Activated T-helper 1 cell treated with anti-CD3 and anti-CD28 coated beads, Interleukin-2, amount 50 U/mL, for 16 hours (primary cell): ENCODE results near the gene DCLK1.

Experiments
- DNase-seq, 2 donors: peaks; one replicate each; pipeline ENCODE4 v3.0.0-alpha.2; 2020; ENCODE audit warnings: low read depth in 1 of 2, low spot score in 1 of 2

DCLK1 gene

DNA sequence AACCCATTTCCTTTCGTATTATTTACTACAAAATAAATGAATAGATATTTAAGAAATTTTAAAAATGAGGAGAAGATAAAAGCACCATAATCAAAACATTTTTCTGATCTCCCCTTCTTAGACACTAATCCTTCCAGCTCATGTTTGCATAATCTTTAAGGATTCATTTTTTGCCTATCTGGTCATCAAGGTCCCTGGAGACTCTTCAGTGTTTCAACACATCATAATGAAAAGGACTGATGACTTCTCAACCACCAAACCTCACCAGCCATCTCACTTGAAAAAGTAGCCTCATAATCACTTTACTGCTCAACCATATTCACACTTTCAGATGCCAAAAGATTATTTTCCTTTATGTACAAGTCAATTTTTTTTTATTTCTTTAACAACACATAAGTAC lies 80.1 kb downstream of the DCLK1 start:
- DNase-seq = no peak

DNA sequence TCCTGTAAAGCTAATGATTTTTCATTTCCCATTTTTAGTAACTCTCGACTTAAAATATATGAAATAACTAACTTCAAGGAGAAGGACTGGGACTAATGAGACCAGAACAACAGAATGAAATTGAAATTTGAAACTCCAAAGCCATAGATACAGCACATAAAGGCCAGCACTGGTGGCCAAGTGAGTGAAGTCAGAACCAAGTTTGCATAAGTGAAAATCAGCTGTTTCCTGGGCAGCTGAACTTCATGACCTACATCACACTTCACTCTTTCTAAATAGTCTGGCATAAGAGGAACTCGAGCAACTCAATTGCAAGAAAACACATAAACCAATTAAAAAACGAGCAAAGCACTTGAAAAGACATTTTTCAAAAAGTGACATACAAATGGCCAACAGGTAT lies 84.5 kb downstream of the DCLK1 start:
- no peak for DNase-seq

DNA sequence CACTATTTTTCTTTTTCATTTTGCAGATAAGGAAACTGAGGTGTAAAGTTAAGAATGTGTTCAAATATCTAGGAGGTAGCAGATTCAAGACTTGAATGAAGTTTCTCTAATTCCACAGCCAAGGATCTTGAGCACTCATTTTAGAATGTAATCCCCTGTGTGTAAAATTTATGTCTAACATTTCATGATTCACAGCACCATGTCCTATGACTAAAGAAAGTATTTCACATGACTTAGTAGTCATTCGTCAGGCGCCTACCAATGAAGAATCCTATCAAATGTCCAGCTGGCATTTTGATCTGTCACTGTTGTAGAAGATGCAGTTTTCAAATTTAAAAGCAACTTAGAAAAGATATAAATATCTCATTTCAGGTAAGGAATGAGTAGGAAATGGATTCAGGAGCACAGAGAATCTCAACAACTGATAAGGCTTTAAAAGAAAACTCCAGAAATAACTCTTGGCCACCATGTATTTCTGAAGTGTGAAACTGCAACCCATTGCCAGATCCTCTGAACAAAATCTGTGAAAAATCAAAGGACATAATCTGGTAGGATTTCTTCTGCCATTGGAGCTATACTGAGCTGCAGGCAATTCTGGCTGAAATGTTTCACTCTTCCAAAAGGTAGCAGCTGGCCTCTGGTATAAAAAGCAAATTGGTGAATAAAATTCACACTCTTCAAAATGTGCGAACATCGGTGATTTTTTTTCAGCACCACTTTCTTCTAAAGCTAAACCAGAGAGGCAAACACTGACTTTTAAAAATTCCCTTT lies 92.2 kb downstream of the DCLK1 start:
- DNase-seq = no peak

DNA sequence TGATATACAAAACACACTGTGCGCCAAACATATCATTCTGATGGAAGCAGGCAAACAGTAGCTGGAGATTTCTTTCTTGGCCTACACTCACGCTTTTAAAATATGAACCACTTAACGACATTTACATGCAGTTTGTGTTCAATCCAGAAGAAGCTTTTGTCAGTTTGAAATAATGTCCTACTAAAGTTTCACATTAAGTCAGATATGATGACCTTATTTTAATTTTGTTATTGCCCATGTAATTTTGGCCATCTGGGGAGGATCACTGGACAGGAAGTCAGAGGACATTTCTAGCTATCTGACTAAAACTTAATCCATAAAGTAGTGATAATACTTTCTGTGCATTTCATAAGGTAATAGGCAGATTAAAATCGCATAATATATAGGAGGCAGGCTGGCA lies 98.1 kb downstream of the DCLK1 start:
- DNase-seq = no peak

DNA sequence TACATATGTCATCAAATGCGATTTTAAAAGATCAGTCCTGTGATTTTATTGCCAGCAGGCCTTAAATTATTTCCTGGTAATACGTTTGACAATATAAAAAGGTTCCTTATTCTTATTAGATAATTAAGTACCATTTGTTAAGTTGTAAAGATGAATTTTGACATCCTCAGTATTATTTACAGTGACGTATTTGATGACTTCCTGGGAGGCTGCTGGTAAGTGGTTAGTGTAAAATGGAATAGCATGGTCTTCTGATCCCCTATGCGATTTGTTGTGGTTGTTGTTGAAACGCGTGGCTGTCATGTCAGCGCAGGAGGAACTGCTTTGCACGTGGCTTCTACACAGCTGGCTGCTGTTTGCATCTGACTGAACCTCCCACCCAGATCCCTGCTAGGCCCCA lies 99.7 kb downstream of the DCLK1 start:
- DNase-seq = no peak

DNA sequence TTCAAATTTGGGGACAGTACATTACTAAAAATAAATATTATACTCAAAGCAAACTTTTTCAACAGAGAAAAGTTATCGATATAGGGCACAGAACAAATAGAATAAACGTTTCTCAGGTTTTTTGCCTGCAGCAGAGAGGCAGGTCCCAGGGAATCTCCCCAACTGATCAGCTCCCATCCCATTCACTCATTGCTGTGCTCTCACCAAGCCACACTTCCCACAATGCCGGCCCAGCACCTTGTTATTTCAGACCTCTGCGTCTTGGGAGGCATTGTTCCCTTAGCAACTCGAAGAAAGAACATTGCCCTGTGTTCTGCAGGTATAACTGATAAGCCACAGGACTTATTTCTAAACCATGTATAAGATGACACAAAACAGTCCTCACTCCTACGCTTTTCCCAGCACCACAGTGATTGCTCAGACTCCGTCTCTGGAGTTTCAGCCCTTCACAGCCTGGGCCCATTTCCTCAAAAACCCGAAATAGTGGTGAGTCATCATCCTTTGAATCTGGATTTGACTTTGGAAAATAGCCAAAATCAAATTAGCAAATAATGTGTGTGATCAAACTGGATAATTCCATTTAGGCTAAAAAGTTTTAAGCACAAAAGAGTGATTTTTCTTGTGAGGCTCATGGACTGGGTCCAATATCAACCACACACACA lies 100.4 kb downstream of the DCLK1 start:
- DNase-seq = no peak

DNA sequence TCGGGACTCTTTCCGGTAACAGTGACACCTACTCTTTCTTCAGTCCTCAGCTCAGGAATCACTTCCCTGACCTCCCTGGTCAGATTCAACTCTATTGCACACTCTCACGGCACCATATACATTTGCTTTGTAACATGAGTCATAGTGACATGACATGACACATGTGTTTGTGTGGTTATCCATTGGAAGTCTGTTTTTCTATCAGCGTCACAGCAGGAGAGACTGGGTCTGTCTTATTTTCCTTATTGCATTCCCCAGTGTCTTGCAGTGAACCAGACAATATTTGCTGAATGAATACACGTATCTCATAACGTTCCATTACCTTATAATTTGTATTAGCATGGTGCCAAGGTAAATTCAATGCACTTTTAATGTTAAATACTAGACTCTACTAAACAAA lies 102.0 kb downstream of the DCLK1 start:
- no peak for DNase-seq

DNA sequence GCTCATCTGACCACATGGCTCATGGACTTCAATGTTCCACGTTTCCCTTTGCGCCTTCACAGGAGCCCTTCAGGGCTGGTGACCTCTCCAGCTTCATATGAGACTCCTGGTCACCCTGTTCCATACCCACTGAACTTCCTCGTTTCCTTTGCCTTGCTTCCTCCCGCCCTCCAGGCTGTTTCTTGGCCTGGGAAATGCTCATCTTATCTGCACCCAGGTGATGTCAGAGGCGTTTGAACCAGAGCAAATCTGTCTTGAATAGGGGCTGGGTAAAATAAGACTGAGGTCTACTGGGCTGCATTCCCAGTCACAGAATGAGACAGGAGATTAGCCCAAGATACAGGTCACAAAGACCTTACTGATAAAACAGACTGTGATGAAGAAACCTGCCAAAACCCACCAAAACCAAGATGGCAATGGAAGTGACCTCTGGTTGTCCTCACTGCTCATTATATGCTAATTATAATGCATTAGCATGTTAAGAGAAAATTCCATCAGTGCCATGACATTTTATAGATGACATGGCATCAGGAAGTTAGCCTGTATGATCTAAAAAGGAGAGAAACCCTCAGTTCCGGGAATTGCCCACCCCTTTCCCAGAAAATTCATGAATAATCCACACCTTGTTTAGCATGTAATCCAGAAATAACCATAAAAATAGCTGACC lies 102.7 kb downstream of the DCLK1 start:
- no peak for DNase-seq

DNA sequence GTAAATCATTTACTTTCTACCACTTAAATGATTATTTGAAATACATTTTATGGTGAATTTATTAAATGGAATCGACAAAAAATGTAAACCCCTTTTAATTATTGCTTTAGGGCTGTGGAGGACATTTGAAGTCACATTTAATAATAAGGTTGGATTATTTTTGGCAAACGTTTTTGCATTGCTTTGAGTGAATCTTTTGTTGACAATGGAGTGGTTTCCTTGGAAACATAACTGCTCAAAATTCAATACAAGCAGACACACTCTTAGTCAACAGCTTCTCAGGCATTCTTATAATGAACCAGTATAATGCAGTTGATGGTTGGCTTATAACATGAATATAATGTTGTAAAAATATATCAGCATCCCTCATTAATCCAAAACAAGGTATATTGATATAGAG lies 104.7 kb downstream of the DCLK1 start:
- no peak for DNase-seq

DNA sequence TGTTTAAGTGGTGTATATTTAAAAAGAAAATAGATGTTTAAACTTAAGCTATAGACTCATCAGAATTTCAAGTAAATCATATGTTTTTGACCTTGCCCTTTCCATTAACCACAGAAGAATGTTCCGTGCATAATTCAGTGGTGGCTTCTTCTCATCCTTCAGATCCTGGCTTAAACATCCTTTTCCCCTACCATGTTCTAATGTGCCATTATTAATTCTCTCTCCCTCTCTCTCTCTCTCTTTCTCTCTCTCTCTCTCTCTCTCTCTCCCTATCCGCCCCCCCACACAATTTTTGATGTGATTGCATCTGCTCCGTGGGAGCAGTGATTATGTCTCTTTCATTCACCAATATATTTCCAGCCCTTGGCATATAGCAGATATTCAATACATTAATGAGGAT lies 116.4 kb downstream of the DCLK1 start:
- no peak for DNase-seq

DNA sequence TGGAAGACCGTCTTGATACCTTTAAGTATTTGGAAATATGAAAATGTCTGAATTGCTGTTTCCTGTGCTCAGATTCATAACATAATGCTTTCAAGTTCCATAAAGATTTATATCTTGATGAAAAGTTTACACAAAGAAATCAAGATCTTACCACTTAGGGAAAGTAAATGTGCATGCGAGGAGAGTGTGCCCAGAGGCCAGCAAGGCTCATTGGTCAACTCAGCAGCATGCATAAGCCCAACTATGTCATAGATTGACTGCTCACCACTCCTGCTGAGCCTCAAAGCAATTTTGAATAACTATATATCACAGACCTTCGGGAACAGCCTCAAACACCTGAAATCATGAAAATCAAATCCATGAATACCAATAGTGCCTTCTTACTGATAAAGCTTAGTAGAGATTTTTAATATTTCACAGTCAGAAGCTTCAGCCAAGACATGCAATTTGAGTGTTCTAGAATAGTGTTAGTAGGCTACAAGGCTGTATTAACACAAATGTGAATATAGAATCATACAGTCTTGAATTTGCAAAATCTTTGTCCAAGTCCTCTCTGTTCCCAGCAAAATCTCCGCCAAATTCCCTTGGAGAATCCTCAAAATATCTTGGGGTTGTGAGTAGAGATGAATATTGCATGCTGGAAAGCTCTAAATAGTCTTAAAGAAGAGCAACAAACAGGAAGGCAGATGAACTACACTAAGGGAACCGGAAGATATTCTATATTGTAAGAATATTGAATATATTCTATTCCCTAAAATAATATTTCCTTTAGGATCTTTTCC lies 124.1 kb downstream of the DCLK1 start:
- DNase-seq = no peak

DNA sequence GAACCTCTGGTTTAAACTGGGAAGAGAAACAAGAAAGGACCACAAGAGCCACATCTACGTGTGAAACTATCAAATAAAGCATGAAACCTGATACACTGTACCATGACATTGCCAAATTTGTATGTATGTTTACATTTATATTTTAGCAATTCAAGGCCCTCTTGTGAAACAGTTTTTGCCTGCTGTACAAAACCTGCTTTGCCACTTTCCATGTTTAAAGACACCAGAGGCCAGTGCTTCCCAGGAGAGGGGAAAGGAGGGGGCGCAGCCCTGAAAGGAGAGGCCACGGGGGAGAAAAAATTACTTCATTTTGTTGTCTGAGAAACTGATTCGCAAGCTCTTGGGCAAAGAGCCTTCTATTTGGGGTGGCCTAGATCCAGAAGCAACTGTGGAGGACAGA lies 124.8 kb downstream of the DCLK1 start:
- DNase-seq = no peak

DNA sequence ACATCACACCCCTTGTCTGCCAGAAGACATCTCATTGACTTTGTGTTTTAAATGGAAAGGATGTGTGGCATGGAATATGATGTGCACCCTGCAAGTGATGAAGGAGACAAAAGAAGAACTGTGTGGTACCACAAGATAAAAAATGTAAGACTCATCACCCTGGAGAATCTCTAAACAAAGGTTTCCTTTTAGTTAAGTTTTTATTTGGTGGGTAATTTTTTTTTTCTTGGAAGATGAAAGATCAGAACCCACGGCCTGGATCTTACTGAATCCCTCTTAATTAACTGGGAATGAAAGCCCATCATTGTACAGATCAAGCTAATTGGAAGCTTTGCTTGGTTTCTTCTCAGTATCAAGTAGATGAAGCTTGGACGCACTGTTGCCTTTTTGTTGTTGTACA lies 129.6 kb downstream of the DCLK1 start:
- no peak for DNase-seq

DNA sequence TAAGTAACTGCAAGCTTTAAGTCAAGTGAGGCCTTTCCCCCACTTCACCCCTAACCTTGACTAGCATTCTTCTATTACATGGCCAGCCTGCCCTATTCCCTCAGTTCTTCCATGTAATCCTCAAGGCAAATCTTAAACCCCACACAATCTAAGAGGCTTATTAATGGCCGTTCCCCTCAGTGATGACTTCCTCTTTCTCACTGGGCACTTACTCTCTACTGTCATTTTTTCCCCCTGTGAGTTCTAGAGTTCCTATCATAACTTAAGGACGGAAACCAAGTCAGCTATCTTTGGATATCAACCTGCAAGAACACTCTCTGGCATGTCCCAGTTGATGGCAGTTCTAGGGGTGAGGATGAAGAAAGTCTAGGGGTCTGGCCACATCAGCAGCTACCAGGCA lies 131.2 kb downstream of the DCLK1 start:
- no peak for DNase-seq

DNA sequence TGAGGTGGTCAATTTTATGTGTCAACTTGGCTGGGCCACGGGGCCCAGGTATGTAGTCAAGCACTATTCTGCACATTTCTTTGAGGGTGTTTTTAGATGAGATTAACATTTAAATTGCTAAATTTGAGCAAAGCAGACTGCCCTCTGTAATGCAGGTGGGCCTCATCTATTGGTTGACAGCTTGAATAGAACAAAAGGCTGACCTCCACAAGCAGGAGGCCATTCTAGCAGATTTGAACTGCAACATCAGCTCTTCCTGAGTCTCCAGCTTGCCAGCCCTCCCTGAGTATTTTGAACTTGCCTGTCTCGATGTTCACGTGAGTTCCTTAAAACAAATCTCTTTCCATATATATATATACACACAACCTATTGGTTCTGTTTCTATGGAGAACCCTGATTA lies 134.8 kb downstream of the DCLK1 start:
- no peak for DNase-seq

DNA sequence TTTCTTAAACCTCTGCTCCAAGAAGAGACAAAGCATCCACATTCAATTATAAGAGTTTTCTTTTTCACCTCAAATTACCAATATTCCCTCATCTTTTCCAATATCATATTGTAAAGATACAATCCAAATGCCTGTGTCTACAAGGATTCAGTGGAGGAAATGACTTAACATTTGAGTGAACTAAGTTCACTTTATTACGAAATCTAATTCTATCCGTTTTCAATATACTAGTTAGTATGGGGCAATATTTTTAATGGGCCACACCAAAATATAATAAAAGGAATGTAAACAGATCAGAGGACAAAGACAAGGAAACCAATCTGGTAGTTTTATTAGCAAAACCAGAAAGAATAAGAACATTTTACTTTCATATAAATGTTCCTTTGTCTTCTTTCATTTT lies 136.0 kb downstream of the DCLK1 start:
- no peak for DNase-seq

DNA sequence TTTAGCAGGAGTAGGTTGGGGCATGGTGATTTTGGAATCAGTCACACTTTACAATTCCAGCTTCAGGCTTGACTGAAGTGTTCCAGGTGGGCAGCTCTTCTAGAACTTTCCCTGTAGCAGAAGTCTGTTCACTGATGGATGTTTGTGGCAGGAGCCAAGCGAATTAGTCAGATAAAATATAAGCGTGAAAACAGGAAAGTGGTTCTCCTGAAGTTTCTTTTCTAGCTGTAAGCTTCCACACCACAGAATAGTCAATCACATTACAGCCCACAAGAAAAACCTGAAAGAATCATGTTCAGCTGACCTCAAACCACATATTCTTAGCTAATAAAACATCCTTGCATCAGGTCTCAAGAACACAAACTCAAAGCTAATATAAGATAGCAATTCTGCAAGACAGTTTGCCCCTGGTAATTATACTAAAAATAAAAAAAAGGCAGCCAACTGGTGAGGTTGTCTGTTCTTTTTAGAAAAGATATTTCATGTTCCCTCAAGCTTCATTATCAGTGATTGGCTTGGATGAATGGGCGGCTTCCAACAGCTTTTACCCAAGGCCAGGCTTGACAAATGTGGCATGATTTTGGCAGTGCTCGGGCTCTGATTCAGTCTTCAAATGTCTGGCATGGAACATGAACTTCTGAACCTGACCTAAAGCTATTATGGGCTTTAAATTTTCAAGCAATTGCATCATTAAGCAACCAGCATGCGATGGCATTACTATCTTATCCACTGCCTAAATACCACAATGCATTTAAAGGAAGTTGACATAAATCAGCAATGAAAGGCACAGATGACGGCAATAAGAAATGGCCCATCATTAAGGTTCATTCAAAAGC lies 136.8 kb downstream of the DCLK1 start:
- no peak for DNase-seq

DNA sequence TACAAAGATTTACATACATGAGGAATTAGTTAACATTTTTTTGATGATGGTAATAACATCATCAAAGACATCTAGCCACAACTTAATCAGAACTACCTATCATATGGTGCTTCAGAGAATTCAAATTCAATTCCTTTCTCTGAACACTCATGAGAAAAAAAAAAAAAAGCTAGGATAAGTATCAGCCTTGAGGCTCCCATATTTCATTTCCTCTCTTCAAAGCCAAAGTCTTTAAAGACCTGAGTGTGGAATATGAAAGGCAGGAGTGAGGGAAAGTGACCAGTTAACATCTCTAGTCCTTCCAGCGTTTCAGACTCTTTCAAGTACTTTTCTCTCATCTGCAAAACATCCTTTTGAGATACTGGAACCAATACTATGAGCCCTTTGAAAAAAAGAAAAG lies 137.5 kb downstream of the DCLK1 start:
- no peak for DNase-seq

DNA sequence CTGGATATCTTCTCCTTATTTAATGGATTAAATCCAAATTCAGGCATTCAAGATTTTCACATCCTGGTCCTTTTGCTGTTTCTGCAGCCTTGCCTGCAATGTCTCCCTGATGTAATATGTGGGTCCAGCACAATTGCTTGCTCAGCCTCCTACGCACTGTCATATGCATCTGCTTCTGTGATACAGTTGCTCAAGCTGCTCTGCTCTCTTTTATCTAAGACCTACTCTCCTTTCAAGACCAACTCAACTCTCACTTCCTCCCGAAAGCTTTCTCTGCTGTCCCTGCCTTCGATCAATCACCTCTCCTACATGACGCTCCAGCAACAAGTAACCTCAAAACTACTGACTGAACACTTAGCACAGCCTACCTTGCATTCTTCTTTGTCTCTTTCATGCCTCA lies 138.2 kb downstream of the DCLK1 start:
- DNase-seq = no peak

DNA sequence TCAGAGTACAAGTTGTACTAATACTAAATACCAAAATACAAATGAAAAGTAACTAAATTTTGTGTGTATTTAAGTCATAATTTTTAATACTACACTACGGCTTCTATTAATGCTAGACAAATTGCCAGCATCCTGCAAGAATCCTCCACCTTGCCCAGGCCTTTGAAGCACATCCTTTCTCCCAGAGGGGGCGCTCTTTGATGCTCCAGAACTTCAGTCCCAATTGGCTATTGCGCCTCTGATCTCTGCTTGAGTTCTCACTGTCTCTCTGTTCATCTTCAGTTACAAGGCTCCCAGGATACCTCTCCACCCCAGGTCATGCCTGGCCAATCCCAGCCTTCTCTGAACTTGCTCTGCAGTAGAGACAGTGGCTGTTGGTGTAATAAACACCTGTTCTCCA lies 141.0 kb downstream of the DCLK1 start:
- no peak for DNase-seq

DNA sequence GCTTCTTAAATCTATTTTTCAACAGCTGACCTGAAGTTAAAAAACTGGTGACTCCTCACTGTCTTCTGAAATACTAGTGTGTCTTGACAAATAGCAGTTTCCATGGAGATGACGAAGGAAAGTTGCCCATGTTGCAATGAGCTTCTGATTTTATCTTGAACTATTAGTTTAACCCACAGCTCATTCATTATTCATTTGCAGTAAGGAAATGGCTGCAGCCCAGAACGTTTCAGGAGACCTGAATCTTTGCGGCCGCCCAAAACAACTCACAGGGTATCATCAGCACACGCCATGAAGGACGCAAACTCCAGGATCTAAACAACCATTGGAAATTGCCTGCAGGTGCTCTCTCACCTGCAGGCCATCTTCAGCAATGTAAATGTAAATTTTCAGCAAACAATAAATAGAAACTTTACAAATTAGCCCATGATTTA lies 142.5 kb downstream of the DCLK1 start:
- DNase-seq = no peak
